SHP77 (cell line): Measurements from ENCODE around the gene CYFIP2.
A peak's percentile ranks its signal among the peaks of the same experiment; 100 is the strongest.

Experiments used
- DNase-seq, 2 experiments: peaks; one replicate each; lab custom pipeline; 2025; lab: John Stamatoyannopoulos, UW

The CYFIP2 gene

GRCh38 chr5:157288405-157289163, 22.7 kb downstream of the CYFIP2 start:
- no peak for DNase-seq

DNA sequence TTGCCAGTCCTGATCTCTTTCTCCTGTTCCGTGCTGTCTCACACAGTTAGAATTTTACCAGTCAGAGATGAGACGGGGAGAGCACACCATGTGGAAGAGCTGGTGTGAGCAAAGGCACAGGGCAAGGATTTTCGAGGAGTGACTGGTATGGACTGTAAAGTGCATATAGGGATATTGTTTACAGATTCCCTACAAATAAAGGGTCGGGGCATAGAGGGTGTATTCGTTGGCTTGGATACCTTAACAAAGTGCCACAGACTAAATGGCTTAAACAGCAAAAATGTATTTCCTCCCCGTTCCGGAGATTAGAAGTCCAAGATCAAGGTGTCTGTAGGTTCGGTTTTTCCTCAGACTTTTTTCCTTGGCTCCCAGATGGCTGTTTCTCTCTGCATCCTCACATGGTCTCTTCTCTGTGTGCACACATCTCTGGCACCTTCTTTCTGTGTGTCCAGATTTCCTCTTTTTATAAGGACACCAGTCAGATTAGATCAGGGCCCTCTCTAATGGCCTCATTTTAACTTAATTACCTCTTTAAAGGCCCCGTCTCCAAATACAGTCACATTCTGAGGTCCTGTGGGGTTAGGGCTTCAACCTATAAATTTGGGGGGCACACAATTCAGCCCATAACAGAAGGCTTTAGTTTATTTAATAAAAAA, 23.4 kb downstream of the CYFIP2 start:
- no peak for DNase-seq

DNA sequence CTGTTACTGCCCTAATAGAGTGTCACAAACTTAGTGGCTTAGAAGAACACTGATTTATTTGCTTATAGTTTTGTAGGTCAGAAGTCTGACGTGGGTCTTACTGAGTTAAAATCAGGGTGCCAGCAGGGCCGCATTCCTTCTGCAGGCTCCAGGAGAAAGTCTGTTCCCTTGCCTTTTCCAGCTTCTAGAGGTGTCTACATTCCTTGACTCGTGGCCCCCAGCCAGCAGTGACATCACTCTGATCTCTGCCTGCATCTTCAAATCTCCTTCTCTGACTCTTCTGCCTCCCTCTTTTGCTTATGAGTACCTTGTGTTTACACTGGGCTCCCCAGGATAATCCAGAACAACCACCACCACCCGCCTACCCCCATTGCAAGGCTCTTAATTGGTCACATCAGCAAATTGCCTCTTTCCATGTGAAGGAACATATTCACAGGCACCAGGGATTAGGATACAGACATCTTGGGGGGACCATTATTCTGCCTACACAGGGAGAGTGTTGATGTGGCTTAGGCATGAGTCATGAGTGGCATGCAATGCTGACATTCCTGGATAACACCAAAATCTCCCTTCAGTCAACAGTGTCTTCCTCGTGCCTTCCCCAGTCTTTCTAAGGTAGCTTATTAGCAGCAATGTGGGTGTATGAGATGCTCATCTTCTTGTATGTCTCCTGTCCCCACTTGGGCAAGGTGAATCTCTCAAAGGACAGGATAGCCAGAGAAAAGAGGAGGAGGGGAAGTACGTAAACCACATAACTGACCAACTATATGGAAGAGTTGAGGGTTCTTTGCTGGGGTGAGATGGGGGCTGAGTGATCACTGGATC, 24.4 kb downstream of the CYFIP2 start:
- DNase-seq, result no peak

GRCh38 chr5:157290981-157291711, 25.2 kb downstream of the CYFIP2 start:
- no peak for DNase-seq

DNA sequence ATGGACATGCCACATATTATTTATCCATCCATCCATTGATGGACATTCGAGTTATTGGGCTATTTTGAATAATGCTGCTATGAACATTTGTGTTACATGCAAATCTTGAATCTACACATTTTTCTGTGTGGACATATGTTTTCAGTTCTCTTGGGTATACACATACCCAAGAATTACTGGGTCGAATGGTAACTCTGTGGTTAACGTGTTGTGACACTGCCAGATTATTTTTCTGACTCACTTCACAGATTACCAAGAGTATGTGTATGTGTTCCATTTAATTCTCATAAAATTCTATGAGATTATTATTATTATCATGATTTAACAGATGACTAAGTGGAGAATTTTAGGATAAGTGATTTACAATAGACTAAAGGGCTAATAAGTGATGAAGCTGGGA, 26.7 kb downstream of the CYFIP2 start:
- DNase-seq, result no peak

DNA sequence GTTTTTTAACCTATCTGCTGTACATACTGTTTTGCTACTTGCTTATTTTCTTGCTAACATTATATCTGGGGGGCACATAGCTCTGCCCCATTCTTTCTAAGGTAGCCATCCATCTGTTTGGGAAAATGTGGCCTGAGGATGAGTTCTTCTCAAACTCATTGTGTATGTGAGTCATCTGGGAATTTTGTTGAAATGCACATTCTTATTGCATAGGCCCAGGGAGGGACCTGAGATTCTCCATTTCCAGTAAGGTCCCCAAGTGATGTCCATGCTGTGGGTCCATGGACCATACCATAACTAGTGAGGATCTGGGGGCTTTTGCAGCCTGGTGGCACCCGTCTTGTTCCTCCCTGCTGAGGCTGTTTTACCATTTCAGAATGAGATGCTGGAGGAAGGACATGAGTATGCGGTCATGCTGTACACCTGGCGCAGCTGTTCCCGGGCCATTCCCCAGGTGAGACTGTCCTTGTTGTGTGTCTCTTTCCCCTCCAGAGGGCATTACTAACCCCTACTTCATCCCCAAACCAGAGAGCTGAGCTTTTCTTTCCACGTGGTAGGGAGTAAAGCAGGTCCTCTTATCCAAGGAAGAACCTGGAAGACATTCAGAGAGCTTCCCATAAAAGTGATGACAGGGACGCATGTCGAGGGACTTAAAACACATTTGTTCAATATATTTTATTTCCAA, 28.6 kb downstream of the CYFIP2 start:
- no peak for DNase-seq

DNA sequence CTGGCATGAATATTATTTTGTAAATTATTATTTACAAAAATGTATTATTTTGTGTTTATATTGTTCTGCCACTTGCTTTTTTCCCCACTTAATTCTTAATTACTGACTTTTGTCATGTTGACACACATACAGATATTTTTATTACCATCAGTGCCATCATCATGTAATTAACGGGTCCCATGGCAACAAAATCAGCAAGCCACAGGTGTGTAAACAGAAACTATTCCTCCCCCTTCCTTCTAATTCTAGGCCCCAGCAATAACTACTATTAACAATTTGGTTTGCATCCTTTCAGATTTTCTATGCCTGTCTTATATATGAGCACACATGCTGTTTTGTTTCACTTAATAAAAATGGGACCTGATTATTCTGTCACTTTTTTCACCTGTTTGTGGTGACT, 29.3 kb downstream of the CYFIP2 start:
- DNase-seq, result no peak

DNA sequence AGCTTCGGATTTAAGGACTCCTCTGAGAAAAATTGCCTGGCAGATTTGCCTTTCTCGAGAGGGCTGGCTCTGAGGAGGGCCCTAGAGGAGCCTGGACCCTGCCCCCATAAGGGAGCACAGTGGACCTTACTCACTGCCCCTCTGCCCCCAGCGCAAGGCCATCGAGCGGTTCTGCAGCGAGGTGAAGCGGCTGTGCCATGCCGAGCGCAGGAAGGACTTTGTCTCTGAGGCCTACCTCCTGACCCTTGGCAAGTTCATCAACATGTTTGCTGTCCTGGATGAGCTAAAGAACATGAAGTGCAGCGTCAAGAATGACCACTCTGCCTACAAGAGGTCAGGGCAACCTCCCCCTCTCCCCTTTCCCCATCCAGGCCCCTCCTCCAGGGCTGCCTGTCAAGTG, 34.6 kb downstream of the CYFIP2 start:
- DNase-seq, result no peak

GRCh38 chr5:157301066-157301465, 35.1 kb downstream of the CYFIP2 start:
- no peak for DNase-seq

GRCh38 chr5:157303023-157303422, 37.1 kb downstream of the CYFIP2 start:
- no peak for DNase-seq

DNA sequence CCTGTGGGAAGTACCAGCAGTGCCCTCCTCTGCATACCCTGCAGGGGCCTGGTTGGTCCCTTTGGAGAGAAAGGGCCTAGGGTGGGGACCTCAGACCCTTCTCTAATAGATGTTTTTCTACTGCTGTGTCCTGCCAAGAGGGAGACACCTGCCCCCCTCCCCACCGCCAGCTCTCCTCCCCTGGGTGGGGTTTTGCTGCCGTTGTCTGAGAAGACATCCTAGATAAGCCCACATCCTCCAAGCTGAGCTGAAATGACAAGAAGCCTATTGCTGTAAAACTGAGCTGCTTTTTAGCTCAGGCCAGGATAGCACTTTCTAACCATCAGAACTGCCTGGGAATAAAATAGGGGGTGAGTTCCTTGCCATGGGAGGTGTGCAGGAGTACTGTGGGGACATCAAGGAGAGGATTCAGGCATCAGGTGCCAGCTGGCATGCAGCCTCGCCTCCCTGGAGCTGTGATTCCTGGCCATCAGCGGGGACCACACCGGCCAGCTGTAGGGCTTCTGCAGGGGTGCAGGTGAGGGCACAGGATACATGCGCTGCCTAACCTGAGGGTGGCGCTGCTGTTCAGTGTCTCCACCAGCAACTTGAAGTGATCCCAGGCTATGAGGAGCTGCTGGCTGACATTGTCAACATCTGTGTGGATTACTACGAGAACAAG, 37.9 kb downstream of the CYFIP2 start:
- no peak for DNase-seq

DNA sequence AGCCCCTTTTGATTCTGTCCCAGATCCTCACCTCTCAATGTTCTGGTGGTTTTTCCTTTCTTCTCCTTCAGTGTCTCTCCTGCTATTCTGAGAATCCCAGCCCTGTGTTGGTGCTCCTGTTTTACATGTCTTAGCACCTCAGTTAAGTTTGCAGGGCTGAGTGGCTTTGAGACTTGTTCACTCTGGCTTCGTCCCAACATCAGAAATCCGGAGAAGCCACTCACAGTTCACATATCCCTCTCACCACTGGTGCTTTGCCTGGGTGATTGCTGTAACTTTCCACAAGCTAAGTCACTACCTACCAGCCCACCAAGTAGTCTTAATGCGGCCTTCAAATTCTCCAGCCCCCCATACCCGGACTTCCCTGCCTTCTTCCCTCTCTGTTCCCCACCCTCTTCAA, 40.2 kb downstream of the CYFIP2 start:
- no peak for DNase-seq

DNA sequence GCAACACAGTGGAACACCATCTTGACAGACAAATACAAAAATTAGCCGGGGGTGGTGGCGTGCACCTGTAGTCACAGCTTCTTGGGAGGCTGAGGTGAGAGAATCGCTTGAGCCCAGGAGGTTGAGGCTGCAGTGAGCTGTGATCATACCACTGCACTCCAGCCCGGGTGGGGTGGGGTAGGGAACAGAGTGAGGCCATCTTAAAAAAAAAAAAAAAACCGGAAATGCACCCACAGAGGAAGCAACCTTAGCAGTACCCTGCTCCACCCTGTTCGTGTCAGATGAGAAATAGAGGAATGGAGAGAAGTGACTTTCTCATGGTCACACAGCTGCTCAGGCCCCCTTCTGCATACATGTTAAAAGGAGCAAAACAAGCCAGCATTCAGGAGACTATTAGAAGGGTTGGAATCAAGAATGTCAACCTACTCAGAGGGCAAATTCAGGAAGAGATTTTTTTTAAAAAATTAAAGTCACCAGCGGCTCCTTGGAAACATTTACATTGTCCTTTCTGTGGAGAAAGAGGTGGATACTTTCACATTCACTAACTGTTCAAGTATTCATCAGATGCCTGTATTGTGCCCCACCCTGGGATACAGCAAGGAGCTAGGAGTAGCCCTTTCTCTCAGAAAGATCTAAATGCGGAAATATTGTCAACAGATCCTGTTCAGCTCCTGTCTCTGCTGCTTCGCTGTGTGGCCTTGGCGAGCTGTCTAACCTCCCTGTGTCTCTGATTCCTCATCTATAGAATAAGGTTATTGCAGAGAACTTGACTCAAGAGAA, 41.0 kb downstream of the CYFIP2 start:
- no peak for DNase-seq

GRCh38 chr5:157308836-157309465, 43.0 kb downstream of the CYFIP2 start:
- DNase-seq, result no peak

DNA sequence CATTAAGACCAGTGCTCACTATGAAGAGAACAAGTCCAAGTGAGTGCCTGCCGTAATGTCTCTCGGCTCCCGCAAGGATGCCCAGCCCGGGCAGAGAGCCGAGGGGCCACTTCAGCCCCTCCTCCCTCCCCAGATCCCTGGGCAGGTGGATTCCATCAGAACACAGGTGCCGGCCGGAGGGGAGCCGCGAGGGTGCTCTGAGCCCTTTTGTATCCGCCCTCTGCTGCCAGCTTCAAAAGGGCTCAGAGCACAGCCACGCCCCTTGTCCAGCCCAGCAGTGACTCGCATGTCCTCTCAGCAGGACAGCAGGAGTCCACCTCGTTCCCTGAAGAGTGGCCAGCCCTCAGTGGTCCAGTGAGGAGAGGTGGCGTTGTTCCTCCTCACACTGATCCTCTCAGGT, 43.9 kb downstream of the CYFIP2 start:
- DNase-seq, result no peak

DNA sequence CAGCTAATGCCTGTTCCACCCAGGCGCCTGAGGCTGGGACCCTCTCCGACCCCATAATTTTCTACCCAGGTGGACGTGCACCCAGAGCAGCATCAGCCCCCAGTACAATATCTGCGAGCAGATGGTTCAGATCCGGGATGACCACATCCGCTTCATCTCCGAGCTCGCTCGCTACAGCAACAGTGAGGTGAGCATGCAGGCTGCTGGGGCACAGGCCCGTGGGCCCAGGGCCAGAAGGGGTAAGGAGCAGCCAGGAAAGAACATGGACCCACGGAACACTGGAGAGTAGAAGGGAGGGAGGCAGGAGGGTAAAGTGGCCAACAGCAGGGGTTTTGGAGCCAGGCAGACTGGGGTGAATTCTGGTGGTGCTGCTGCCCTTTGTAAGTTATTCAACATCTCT, 45.7 kb downstream of the CYFIP2 start:
- no peak for DNase-seq

GRCh38 chr5:157312492-157312891, 46.6 kb downstream of the CYFIP2 start:
- peak; percentile 40 to 57 for DNase-seq

DNA sequence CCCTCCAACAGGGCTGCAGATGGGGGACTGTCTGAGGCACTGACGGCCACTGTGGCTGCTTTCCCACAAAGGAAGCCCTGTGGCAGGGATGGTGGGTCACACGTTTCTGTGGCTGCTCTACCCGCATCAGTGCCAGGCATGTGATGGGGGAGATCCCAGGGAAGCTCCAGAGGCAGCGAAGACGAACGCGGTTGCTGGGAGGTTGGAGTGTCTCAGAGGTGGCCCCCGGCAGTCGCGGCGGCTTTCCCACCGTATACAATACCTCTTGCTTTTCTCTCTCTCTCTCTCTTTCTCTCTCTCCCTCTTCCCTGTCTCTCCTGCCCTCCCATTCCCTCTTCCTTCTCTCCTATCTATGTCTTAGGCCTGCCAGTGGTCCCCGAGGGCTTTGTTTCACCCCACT, 56.7 kb downstream of the CYFIP2 start:
- no peak for DNase-seq

DNA sequence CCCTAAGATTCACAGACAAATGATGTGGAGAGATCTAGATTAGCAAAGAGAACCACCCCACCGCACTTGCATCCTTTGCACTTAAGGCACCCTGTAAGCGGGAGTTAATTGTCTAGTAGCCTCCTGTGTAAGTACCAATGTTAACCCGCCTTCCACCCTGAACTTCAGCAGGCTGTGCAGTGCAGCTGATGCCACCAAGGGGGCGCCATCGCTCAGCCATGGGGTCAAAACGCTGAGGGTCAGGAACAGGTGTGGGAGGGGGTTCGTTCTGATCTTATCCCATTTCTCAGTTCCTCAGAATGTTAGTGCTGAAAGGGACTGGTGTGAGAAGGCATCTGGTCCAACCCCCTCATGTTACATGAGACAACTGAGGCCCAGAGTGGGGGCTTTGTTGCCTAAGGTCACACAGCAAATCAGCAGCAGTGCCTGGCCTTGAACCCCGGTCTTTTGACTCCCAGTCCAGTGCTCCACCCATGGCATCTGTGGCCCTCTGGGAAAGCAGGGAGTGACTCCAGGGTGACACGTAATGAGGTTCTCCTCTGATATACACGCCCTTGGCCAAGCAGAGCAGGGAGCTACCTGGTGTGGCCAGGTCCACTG, 57.3 kb downstream of the CYFIP2 start:
- DNase-seq, result no peak
